ENCODE results near the gene COPS7A. TPM values are rescaled to one million over a fixed set of nuclear protein-coding genes. Genes with fewer than 3 reads are reported as not detected.

Gene COPS7A
- polyA plus RNA-seq, 3 donors: 70.1 to 77.1 (median 72.3) TPM

GRCh38 chr12:6777386-6777785 is 53.5 kb downstream of the COPS7A start:
- H3K9me3 Mint-ChIP-seq: peaks cover 0 to 4% (median 4%) of the 10 kb centered on the region in 7 donors
- no peak overlapping the region for H2AFZ ChIP-seq (ENCODE audit: insufficient read depth, low read depth, low read length, poor library complexity, severe bottlenecking)
- DNase-seq: no peak
- no peak overlapping the region for H3K9ac ChIP-seq (ENCODE audit: insufficient read depth, low read length, poor library complexity, severe bottlenecking)
- peaks cover 57 to 62% (median 58%) of the 10 kb centered on the region in 3 donors for H3K27me3 Mint-ChIP-seq (ENCODE audit: low read depth in 3 of 3)
- peaks cover 22 to 45% of the 10 kb centered on the region in 2 donors for H3K4me1 ChIP-seq (ENCODE audit: control insufficient read depth in 1 of 2, insufficient read depth in 2 of 2, low read length in 2 of 2)
- peaks cover 0 to 17% of the 10 kb centered on the region in 2 donors for H3K9me3 ChIP-seq (replicated peaks in 1 of 2; ENCODE audit: control insufficient read depth in 1 of 2, insufficient read depth in 1 of 2, low read length in 2 of 2)
- H3K27ac ChIP-seq (ENCODE audit: low read depth in 1 of 2, low read length in 2 of 2): no peak overlapping the region
- no peak overlapping the region for H3K4me3 ChIP-seq (replicated peaks in 1 of 3; ENCODE audit: low read depth in 2 of 3, low read length in 3 of 3)
- H3K79me2 ChIP-seq (ENCODE audit: insufficient read depth, low read length): no peaks in the 10 kb centered on the region
- 91% methylated on average over 5 of the region's 5 CpGs for WGBS (ENCODE audit: insufficient coverage)
- no peak for TF ChIP-seq CTCF (IDR thresholded peaks at IDR 0.05)
- peaks cover 0 to 11% of the 10 kb centered on the region in 2 donors for H3K36me3 Mint-ChIP-seq
- peak overlapping the region in 1 of 2 donors; percentile 28 for H3K4me3 Mint-ChIP-seq
- no peak overlapping the region for H3K4me2 ChIP-seq (replicated peaks; ENCODE audit: extremely low read depth, low read length, poor library complexity, severe bottlenecking)
- no peaks in the 10 kb centered on the region for H4K20me1 ChIP-seq (ENCODE audit: insufficient read depth, low read length)
- no peak overlapping the region for H3K27ac Mint-ChIP-seq
- H3K36me3 ChIP-seq (replicated peaks in 1 of 2; ENCODE audit: control insufficient read depth in 1 of 2, insufficient read depth in 2 of 2, low read length in 2 of 2): no peaks in the 10 kb centered on the region
- intact Hi-C loops (cut with micrococcal nuclease): loop anchor here (5.0 kb wide), 1 partner anchor 40 kb away; no protein-coding TSS in a partner anchor
- peaks cover 35% of the 10 kb centered on the region for H3K4me1 Mint-ChIP-seq
- H3K27me3 ChIP-seq (ENCODE audit: control insufficient read depth in 2 of 2, insufficient read depth in 2 of 2, low read length in 2 of 2): peaks cover 12 to 57% of the 10 kb centered on the region in 2 donors

- H3K4me3 ChIP-seq (replicated peaks in 1 of 3; ENCODE audit: low read depth in 2 of 3, low read length in 3 of 3): peak overlapping the region in 1 of 3 experiments; percentile 74
- H4K20me1 ChIP-seq (ENCODE audit: insufficient read depth, low read length): no peaks in the 10 kb centered on the region
- Mint-ChIP-seq H3K4me3 (peak overlapping the region; percentile 80 to 94), H3K27me3 (ENCODE audit: low read depth in 3 of 3) (peaks cover 49 to 54% (median 49%) of the 10 kb centered on the region in 3 donors), H3K9me3 (peaks cover 0 to 4% (median 2%) of the 10 kb centered on the region in 7 donors), H3K36me3 (peaks cover 0 to 11% of the 10 kb centered on the region in 2 donors), H3K4me1 (peaks cover 28% of the 10 kb centered on the region), H3K27ac (peak overlapping the region in 2 of 7 donors; percentile 75 to 88)
- no peak for DNase-seq
- H3K9me3 ChIP-seq (replicated peaks in 1 of 2; ENCODE audit: control insufficient read depth in 1 of 2, insufficient read depth in 1 of 2, low read length in 2 of 2): peaks cover 0 to 11% of the 10 kb centered on the region in 2 donors
- no peak overlapping the region for H3K27ac ChIP-seq (ENCODE audit: low read depth in 1 of 2, low read length in 2 of 2)
- 82% methylated on average over 14 of the region's 14 CpGs for WGBS (ENCODE audit: insufficient coverage)
- H3K4me2 ChIP-seq (replicated peaks; ENCODE audit: extremely low read depth, low read length, poor library complexity, severe bottlenecking): peak overlapping the region; percentile 85
- peak overlapping the region; percentile 72 for H2AFZ ChIP-seq (ENCODE audit: insufficient read depth, low read depth, low read length, poor library complexity, severe bottlenecking)
- peaks cover 8 to 49% of the 10 kb centered on the region in 2 donors for H3K27me3 ChIP-seq (ENCODE audit: control insufficient read depth in 2 of 2, insufficient read depth in 2 of 2, low read length in 2 of 2)
- H3K79me2 ChIP-seq (ENCODE audit: insufficient read depth, low read length): no peaks in the 10 kb centered on the region
- TF ChIP-seq CTCF (IDR thresholded peaks at IDR 0.05): no peak
- H3K9ac ChIP-seq (ENCODE audit: insufficient read depth, low read length, poor library complexity, severe bottlenecking): no peak overlapping the region
- H3K36me3 ChIP-seq (replicated peaks in 1 of 2; ENCODE audit: control insufficient read depth in 1 of 2, insufficient read depth in 2 of 2, low read length in 2 of 2): no peaks in the 10 kb centered on the region
- H3K4me1 ChIP-seq (ENCODE audit: control insufficient read depth in 1 of 2, insufficient read depth in 2 of 2, low read length in 2 of 2): peaks cover 15 to 37% of the 10 kb centered on the region in 2 donors
- intact Hi-C loops (cut with micrococcal nuclease): loop anchor here (5.0 kb wide), 1 partner anchor 41 kb away; no protein-coding TSS in a partner anchor
Measured at GRCh38 chr12:6778217-6778573, 54.3 kb downstream of the COPS7A start.

Data from CD14-positive monocyte (primary cell).